ENCODE data around the gene SLC25A5.

DNA sequence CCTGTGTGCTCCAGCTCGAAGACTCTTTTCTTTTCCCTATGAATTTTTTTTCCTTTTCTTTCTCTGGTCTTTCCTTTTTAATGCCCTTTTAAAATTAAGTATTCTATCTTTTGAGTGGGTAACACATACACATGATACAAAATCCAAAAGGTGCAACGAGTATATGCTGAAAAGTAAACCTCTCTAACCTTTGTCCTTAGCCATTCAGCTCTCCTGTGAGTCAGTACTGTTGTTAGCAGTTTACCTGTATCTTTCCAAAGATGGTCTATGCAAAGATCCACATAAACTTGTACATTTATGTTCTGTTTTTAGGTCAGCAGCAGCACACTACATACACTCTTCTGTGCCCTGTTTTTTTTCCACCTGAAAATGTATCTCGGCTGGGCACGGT is 40.5 kb upstream of the SLC25A5 start:
- TF ChIP-seq EZH2 (optimal IDR thresholded peaks at IDR 0.05; ENCODE audit: low read depth, low read length) (no peak), EZH2phosphoT487 (IDR thresholded peaks at IDR 0.05; ENCODE audit: low read length) (no peak)
- TF ChIP-seq, protein P1, sequence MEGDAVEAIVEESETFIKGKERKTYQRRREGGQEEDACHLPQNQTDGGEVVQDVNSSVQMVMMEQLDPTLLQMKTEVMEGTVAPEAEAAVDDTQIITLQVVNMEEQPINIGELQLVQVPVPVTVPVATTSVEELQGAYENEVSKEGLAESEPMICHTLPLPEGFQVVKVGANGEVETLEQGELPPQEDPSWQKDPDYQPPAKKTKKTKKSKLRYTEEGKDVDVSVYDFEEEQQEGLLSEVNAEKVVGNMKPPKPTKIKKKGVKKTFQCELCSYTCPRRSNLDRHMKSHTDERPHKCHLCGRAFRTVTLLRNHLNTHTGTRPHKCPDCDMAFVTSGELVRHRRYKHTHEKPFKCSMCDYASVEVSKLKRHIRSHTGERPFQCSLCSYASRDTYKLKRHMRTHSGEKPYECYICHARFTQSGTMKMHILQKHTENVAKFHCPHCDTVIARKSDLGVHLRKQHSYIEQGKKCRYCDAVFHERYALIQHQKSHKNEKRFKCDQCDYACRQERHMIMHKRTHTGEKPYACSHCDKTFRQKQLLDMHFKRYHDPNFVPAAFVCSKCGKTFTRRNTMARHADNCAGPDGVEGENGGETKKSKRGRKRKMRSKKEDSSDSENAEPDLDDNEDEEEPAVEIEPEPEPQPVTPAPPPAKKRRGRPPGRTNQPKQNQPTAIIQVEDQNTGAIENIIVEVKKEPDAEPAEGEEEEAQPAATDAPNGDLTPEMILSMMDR (IDR thresholded peaks at IDR 0.05; ENCODE audit: low read length), result no peak

Data from MM.1S (cell line).